ENCODE data around the gene ADAMTS2. TPM values are rescaled to one million over a fixed set of nuclear protein-coding genes. Genes with fewer than 3 reads are reported as not detected.

ADAMTS2 gene
- total RNA-seq, 1 experiment from 2014 or later: not detected

GRCh38 chr5:179194201-179194910 is 150.9 kb downstream of the ADAMTS2 start:
- BruUV-seq (replicated peaks): no TSS peak
- Histone ChIP-seq H3K79me2 (ENCODE audit: low read length) (no peaks in the 10 kb centered on the region), H2AFZ (ENCODE audit: low read length) (no peak overlapping the region), H3K9me3 (ENCODE audit: low read length) (no peaks in the 10 kb centered on the region), H4K20me1 (ENCODE audit: low read length) (no peaks in the 10 kb centered on the region), H3K4me1 (ENCODE audit: insufficient read depth, low read length) (no peaks in the 10 kb centered on the region), H3K27ac (ENCODE audit: low read length) (no peak overlapping the region), H3K27me3 (ENCODE audit: low read length) (peaks cover 16% of the 10 kb centered on the region), H3K36me3 (ENCODE audit: low read depth, low read length) (no peaks in the 10 kb centered on the region), H3F3A (ENCODE audit: low read length, unreplicated experiment) (no peaks in the 10 kb centered on the region), H3K4me2 (ENCODE audit: low read length) (no peak overlapping the region), H3K9me2 (replicated peaks; ENCODE audit: low read length) (no peaks in the 10 kb centered on the region), H3K9ac (ENCODE audit: low read length) (no peak overlapping the region), H3K4me3 (ENCODE audit: low read length) (no peak overlapping the region)
- CTCF ChIA-PET: no interaction called here
- DNase-seq (no peak), ATAC-seq (no peak)
- POLR2A ChIA-PET (ENCODE audit: unreplicated experiment): no interaction called here
- intact Hi-C loops (cut with micrococcal nuclease): no loop called here
- TF ChIP-seq EZH2 (IDR thresholded peaks at IDR 0.05; ENCODE audit: low read length, unreplicated experiment): no peak
- no peak for TF ChIP-seq EZH2phosphoT487 (IDR thresholded peaks at IDR 0.05; ENCODE audit: borderline replicate concordance, low read length)
- TF ChIP-seq CTCF (conservative IDR thresholded peaks at IDR 0.05; ENCODE audit: low read depth, low read length): no peak

- H3K9me2 ChIP-seq (replicated peaks; ENCODE audit: low read length): no peaks in the 10 kb centered on the region
- no peaks in the 10 kb centered on the region for H3K36me3 ChIP-seq (ENCODE audit: low read depth, low read length)
- no peak overlapping the region for H2AFZ ChIP-seq (ENCODE audit: low read length)
- no peaks in the 10 kb centered on the region for H3F3A ChIP-seq (ENCODE audit: low read length, unreplicated experiment)
- H3K4me1 ChIP-seq (ENCODE audit: insufficient read depth, low read length): no peaks in the 10 kb centered on the region
- no TSS peak for BruUV-seq (replicated peaks)
- intact Hi-C loops (cut with micrococcal nuclease): no loop called here
- no peak overlapping the region for H3K9ac ChIP-seq (ENCODE audit: low read length)
- TF ChIP-seq CTCF (conservative IDR thresholded peaks at IDR 0.05; ENCODE audit: low read depth, low read length): no peak
- no peak for TF ChIP-seq EZH2phosphoT487 (IDR thresholded peaks at IDR 0.05; ENCODE audit: borderline replicate concordance, low read length)
- TF ChIP-seq EZH2 (IDR thresholded peaks at IDR 0.05; ENCODE audit: low read length, unreplicated experiment): no peak
- H3K4me3 ChIP-seq (ENCODE audit: low read length): no peak overlapping the region
- ATAC-seq (no peak), DNase-seq (no peak)
- H3K9me3 ChIP-seq (ENCODE audit: low read length): no peaks in the 10 kb centered on the region
- peaks cover 11% of the 10 kb centered on the region for H3K27me3 ChIP-seq (ENCODE audit: low read length)
- CTCF ChIA-PET: no interaction called here
- no peaks in the 10 kb centered on the region for H4K20me1 ChIP-seq (ENCODE audit: low read length)
- no peaks in the 10 kb centered on the region for H3K79me2 ChIP-seq (ENCODE audit: low read length)
- POLR2A ChIA-PET (ENCODE audit: unreplicated experiment): no interaction called here
- no peak overlapping the region for H3K27ac ChIP-seq (ENCODE audit: low read length)
- H3K4me2 ChIP-seq (ENCODE audit: low read length): no peak overlapping the region
Observed at GRCh38 chr5:179193746-179194145, 151.5 kb downstream of the ADAMTS2 start.

GRCh38 chr5:179192891-179193470 is 152.3 kb downstream of the ADAMTS2 start:
- Histone ChIP-seq H3K27ac (ENCODE audit: low read length) (no peak overlapping the region), H3K9me3 (ENCODE audit: low read length) (no peaks in the 10 kb centered on the region), H3K79me2 (ENCODE audit: low read length) (no peaks in the 10 kb centered on the region), H3K4me2 (ENCODE audit: low read length) (no peak overlapping the region), H4K20me1 (ENCODE audit: low read length) (no peaks in the 10 kb centered on the region), H3K4me1 (ENCODE audit: insufficient read depth, low read length) (no peaks in the 10 kb centered on the region), H3K4me3 (ENCODE audit: low read length) (no peak overlapping the region), H3K9me2 (replicated peaks; ENCODE audit: low read length) (no peaks in the 10 kb centered on the region), H3K27me3 (ENCODE audit: low read length) (peaks cover 11% of the 10 kb centered on the region), H3K36me3 (ENCODE audit: low read depth, low read length) (no peaks in the 10 kb centered on the region), H2AFZ (ENCODE audit: low read length) (no peak overlapping the region), H3K9ac (ENCODE audit: low read length) (no peak overlapping the region), H3F3A (ENCODE audit: low read length, unreplicated experiment) (no peaks in the 10 kb centered on the region)
- TF ChIP-seq CTCF (conservative IDR thresholded peaks at IDR 0.05; ENCODE audit: low read depth, low read length): no peak
- no TSS peak for BruUV-seq (replicated peaks)
- intact Hi-C loops (cut with micrococcal nuclease): no loop called here
- ChIA-PET CTCF (no interaction called here), POLR2A (ENCODE audit: unreplicated experiment) (no interaction called here)
- no peak for DNase-seq
- ATAC-seq: no peak
